ENCODE measurements around the gene ARF3. TPM values are rescaled to one million over a fixed set of nuclear protein-coding genes. Genes with fewer than 3 reads are reported as not detected.
A peak's percentile ranks its signal among the peaks of the same experiment; 100 is the strongest.
"Not testable (repeated sequence)": the region's sequence is repeated elsewhere in the genome, so short reads cannot be mapped to it uniquely, and the experiment has no call there.

The ARF3 gene
- total RNA-seq, 1 donor from 2014 or later = 112 TPM

DNA sequence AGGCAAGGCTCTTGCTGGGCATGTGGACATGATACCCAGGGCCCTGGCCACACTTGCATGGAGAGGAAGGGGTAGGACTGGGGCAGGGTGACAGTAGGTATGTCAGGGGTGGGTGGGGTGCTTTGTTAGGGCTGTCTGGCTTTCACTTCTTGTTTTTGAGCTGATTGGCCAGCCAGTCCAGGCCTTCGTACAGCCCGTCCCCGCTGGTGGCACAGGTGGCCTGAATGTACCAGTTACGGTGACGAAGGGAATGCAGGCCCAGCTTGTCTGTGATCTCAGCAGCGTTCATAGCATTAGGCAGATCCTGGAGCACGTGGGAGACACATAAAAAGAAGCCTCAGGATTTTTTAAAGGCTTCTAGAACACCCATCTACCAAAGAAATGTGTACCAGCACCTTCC is 18.5 kb downstream of the ARF3 start:
- intact Hi-C loops (cut with DNase I) = loop anchor here (10.0 kb wide), 1 partner anchor 84 kb away; the partner anchor contains the start of gene DDX23
- DNase-seq (ENCODE audit: low spot score) (no peak), ATAC-seq (no peak)

DNA sequence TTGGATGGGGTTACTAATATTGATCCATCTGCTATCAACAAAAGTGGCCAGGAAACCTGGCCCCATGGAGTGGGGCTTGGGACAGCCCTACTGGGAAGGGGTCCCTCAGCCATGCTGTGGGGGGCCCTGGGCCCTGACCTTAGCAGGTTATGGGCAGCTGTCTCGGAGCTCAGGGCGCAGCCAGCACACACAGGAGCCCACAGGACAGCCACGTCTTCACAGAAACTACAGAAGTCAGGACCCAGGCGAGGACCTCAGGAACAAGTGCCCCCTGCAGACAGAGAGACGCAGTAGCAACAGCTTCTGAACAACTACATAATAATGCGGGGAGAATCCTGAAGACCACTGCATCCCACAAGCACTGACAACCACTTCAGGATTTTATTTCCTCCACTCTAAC is 20.1 kb downstream of the ARF3 start:
- DNase-seq (ENCODE audit: low spot score) (no peak), ATAC-seq (no peak)
- intact Hi-C loops (cut with DNase I) = loop anchor here (10.0 kb wide), 1 partner anchor 82 kb away; the partner anchor contains the start of gene DDX23

DNA sequence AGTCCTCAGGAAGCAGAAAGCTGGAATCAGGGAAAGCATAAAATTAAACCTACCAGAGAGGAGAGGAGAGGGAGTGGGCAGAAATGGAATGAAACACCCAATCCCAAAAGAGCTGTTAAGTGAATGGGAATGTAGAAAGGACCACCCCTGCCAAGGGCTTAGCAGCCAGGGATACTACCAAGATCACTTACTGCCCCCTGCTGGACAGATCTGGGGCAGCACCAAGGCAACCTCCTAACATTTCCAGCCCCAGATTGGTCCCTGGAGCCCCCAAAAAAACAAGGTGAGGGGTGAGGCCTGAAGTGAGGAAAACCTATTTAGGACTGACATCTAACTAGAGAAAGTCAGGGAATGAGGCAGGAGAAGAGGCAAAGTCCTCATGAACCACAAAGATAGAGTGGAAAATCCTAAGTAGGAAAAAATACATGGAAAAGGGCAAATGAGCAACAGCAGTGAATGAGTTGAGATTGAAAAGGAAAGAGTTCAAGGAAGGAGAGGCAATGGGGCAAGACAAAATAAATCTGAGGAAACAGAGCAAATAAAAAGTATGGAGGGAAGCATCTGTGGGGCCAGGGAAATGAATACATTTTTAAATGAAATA is 20.8 kb downstream of the ARF3 start:
- DNase-seq (ENCODE audit: low spot score) (peak; percentile 86), ATAC-seq (peak; percentile 80)
- intact Hi-C loops (cut with DNase I) = loop anchor here (10.0 kb wide), 1 partner anchor 82 kb away; the partner anchor contains the start of gene DDX23

DNA sequence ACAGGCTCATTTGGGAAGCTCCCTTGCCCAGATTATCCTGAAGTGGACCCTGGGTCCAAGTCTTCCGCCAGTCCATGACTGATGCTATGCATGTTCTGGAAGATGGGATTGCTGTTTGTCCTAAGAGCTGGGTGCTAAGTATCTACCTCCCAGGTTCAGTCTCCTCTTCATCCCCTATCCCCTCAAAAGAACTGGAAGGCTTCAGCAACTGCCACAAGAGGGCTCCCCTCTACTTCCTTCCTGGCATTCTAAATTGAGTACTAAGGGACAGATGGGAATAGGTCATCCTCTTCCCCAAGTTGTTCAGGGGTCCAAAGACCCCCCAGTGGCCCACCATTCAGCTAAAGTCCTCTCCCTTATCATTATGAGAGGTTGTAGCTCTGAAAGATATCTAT is 23.0 kb downstream of the ARF3 start:
- DNase-seq (ENCODE audit: low spot score) (no peak), ATAC-seq (no peak)
- intact Hi-C loops (cut with DNase I) = loop anchor here (10.0 kb wide), 1 partner anchor 80 kb away; the partner anchor contains the start of gene DDX23

DNA sequence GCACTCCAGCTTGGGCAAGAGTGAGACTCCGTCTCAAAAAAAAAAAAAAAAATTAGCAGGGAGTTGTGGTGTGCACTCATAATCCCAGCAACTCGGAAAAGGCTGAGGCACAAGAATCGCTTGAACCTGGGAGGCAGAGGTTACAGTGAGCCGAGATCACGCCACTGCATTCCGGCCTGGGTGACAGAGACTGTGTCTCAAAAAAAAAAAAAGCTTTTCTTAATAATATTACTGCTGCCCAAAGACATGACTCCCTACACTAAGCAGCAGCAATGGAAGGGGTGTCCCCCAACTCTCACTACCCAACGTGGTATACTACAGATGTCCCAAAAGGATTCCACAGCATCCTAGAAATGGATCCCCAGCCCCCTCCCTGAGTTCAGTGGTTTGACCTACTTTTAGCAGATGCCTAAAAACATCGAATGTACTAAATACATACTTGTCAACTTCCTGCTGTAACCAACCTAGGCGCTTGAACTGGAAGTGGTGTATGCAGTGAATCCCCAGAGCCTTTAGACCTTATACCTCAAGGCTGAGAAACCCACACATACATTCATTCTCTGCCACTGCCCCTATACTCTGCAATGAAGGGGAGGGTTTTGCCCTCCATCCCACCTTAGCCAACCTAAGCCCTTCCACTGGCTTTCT is 23.5 kb downstream of the ARF3 start:
- intact Hi-C loops (cut with DNase I) = loop anchor here (10.0 kb wide), 1 partner anchor 79 kb away; the partner anchor contains the start of gene DDX23
- ATAC-seq = no peak

DNA sequence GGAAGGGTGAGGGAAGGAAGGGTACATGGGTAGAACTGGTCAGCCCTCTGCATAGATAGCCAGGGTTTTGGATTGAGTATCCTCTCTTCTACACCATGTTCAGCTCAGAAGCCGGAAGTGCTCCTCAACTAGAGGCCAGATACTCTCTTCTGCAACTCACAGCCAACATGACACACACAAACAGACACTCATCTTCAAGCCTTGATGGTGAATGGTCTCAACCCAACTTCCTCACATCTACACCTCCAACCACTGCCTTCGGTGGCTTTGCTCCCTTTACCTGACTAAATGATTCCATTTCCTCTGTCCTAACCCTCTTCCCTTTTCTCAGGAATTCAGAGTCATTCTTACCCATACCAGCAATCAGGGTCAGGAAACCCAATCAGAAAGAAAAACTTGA is 24.4 kb downstream of the ARF3 start:
- intact Hi-C loops (cut with DNase I) = loop anchor here (10.0 kb wide), 1 partner anchor 78 kb away; the partner anchor contains the start of gene DDX23
- no peak for DNase-seq (ENCODE audit: low spot score)
- ATAC-seq = no peak

More for the DNA sequence above, 23.5 kb downstream of the ARF3 start:
- DNase-seq (ENCODE audit: low spot score) = no peak

GRCh38 chr12:48930475-48930874 is 26.8 kb downstream of the ARF3 start:
- intact Hi-C loops (cut with DNase I) = loop anchor here (10.0 kb wide), 1 partner anchor 76 kb away; the partner anchor contains the start of gene DDX23
- DNase-seq (ENCODE audit: low spot score) (no peak), ATAC-seq (no peak)

DNA sequence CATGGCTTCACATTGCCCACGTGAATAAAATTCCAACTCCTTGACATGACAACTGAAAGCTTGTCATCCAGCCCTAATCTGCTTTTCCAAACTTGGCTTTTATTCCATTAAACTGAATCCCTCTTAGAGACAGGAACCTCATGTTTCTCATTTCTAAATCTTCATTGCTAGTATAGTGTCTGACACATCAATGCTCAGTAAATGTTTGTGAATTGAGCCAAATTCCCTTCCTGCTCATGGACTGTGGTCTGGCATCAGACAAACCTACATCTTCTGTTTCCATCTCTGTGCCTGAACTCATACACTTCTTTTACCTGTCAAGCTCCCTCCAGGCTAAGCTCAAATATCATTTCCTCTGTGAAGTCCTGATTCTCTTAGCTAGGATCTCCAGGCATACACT is 27.7 kb downstream of the ARF3 start:
- no peak for DNase-seq (ENCODE audit: low spot score)

DNA sequence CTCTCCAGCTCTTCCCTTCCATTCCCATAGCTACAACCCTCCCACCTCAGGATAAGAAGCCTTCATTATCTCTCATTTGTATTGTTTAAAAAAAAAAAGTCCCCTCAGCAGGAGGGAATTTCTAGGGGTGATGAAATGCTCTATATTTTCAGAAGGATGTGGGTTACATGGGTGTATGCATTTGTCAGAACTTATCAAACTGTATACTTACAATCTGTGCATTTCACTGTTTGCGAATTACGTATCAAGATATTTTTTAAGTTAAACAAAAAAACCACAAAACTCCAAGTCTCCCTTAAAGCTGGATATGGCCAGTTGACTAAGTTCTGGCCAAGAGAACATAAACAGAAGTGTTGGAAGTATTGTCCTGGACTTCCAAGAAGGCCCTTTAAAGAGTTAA is 30.0 kb downstream of the ARF3 start:
- ATAC-seq (no peak), DNase-seq (ENCODE audit: low spot score) (no peak)
- intact Hi-C loops (cut with DNase I) = no loop called here

More for the DNA sequence above, 27.7 kb downstream of the ARF3 start:
- no peak for ATAC-seq
- intact Hi-C loops (cut with DNase I) = no loop called here

GRCh38 chr12:48925304-48926011 is 31.8 kb downstream of the ARF3 start, which contains the start of gene FKBP11:
TSS of gene FKBP11 (minus strand) at chr12:48925492. CDS start at chr12:48925428, 64 bp downstream.
- intact Hi-C loops (cut with DNase I) = no loop called here
- DNase-seq (ENCODE audit: low spot score) = peak; percentile 76
- ATAC-seq = peak; percentile 93

DNA sequence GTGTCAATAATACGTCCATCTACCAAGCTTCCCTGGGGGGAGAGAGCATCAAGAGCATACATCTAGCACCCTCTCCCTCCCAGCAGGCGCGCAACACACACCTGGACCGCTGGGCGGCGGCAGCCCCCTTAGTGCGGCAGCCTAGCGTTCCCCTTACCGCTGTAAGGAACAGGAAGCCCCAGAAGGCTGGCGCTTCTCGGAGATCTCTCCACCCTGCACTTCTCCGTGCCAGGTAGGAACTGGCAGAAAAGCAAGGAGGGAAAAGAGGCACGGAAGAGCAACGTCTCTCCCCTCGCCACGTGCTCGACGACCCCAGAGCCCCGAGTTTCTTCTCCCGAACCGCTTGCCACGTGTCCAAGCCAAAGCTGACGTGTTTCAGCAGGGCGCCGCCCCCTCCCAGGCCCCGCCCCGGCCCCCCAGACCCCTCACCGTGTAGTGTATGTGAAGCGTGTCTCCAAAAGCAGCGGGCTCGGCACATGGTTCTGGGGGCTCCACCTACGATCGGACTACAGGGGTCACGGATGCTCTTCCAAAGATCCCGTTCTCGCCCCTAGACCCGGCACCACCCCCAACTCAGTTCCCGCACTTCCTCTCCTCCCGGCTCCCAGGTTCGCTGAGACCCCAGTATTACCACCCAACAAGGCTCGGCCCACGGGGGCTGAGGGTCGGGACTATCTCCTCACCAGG is 32.5 kb downstream of the ARF3 start:
- ATAC-seq (peak; percentile 75), DNase-seq (ENCODE audit: low spot score) (peak; percentile 63)
- intact Hi-C loops (cut with DNase I) = no loop called here

DNA sequence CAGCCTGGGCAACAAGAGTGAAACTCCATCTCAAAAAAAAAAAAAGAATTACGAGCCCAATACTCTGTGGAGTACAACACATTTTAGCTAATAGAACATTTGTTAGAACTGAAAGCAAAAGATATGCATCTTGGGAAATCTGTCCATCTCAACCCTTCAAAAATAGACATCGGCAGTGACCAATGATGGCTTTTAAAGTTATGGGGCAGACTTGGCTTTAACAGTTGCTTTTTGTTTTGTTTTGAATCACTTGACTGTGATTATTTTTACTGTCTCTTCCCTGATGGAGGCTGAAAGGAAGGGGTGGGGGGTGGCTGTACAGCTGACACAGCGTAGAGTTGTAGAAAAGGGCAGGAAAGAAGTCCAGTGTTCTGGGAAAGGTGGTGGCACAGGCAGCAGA is 34.2 kb downstream of the ARF3 start:
- intact Hi-C loops (cut with DNase I) = no loop called here
- ATAC-seq (no peak), DNase-seq (ENCODE audit: low spot score) (no peak)

GRCh38 chr12:48917857-48918537 is 39.3 kb downstream of the ARF3 start:
- DNase-seq (ENCODE audit: low spot score) (no peak), ATAC-seq (no peak)
- intact Hi-C loops (cut with DNase I) = no loop called here

- intact Hi-C loops (cut with DNase I) = no loop called here
- ATAC-seq (no peak), DNase-seq (ENCODE audit: low spot score) (no peak)
These were observed 47.1 kb downstream of the ARF3 start for GRCh38 chr12:48910196-48910595.

- intact Hi-C loops (cut with DNase I); ATAC-seq; DNase-seq (ENCODE audit: low spot score): not testable (repeated sequence)
These were observed 47.6 kb downstream of the ARF3 start for GRCh38 chr12:48909698-48910097.

- no peak for DNase-seq (ENCODE audit: low spot score)
- intact Hi-C loops (cut with DNase I) = no loop called here
- no peak for ATAC-seq
These were observed 50.0 kb downstream of the ARF3 start for GRCh38 chr12:48907245-48907644.

DNA sequence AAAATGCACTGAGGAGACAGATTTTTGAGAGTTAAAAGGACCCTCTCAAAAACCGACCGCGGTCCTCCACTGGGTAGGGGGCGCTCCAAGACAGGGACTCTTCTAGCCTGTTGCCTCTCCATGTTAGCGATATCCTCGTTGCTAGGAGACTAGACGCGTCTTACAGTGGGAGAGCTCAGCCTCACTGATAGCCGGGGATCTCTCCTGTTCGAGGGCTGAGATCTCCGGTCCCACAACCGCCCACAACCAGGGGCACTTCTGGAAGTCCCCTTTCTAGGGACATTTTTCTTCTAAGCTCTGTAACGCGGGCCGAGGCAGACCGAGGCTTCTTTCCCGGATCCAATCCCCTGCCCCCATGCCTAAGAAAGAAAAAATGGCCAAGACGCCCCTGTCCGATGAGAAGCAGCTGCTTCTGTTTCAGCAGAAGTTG is 53.3 kb downstream of the ARF3 start:
- intact Hi-C loops (cut with DNase I) = no loop called here
- peak; percentile 88 for DNase-seq (ENCODE audit: low spot score)
- ATAC-seq = peak; percentile 96

- intact Hi-C loops (cut with DNase I) = no loop called here
- DNase-seq (ENCODE audit: low spot score) (no peak), ATAC-seq (no peak)
These were observed 53.8 kb downstream of the ARF3 start for GRCh38 chr12:48903363-48903981.

All from sciatic nerve (tissue), 2 donors.